K562 (cell line): ENCODE results near the gene GHRL. TPM values are rescaled to one million over a fixed set of nuclear protein-coding genes. Genes with fewer than 3 reads are reported as not detected.

Experiments used
- ATAC-seq: fragments of 200-7000 bp; cut with Tn5 transposase; 3 replicates; pipeline ENCODE4 v1.9.1; 2020; ENCODE audit warnings: moderate library complexity
- BruUV-seq: library from RNA; stranded (reverse); fragments of 400-500 nt; replicated peaks from 2 replicates; lab custom pipeline; 2021; lab: Mats Ljungman, UMichigan
- CTCF ChIA-PET: fragments of 300-600 bp; formaldehyde crosslinking; extraction: SDS; loops from one replicate; lab custom pipeline; 2021; ENCODE audit warnings: low intra/inter-chr PET ratio; lab: Yijun Ruan, JAX
- POLR2A ChIA-PET: fragments of 300-600, 350-650 bp; sonication (Branson Sonifier 250); formaldehyde crosslinking; extraction: SDS; loops from one replicate; lab custom pipeline; 2021; ENCODE audit warnings: antibody characterized with exemption, inconsistent platforms; lab: Yijun Ruan, JAX
- DNase-seq, 4 experiments: peaks; one replicate each; pipeline versions ENCODE4 v3.0.0 to v3.0.0-alpha.2; 2011 to 2018; ENCODE audit warnings: low spot score in 3 of 4, mixed read lengths in 3 of 4; ENCODE audit errors: extremely low read depth in 1 of 4
- FAIRE-seq: peaks from 2 replicates; lab custom pipeline; 2011; peaks lifted over from hg19 to GRCh38; lab: Jason Lieb, UNC
- H2AFZ ChIP-seq: 2 replicates; pipeline ENCODE4 v1.6.0; 2011; ENCODE audit warnings: low read depth, low read length, control low read depth, inconsistent platforms
- H3K27ac ChIP-seq: fragments of 200-600 bp; 3 replicates; pipeline ENCODE4 v1.8.0; 2011; ENCODE audit warnings: low read depth, mild to moderate bottlenecking, control low read depth, inconsistent platforms, low read length, moderate library complexity, mixed read lengths; ENCODE audit errors: extremely low read depth
- H3K27me3 ChIP-seq, 2 experiments: fragments of 300-600 bp in 1 of 2; 2 replicates in 1 of 2; 3 replicates in 1 of 2; pipeline versions ENCODE4 v1.6.0 to v1.8.0; 2011; ENCODE audit warnings: inconsistent platforms in 2 of 2, low read length in 2 of 2, mild to moderate bottlenecking in 1 of 2, mixed read lengths in 1 of 2, moderate library complexity in 1 of 2; ENCODE audit not compliant: control insufficient read depth in 2 of 2, insufficient read depth in 2 of 2
- H3K36me3 ChIP-seq: fragments of 300-600 bp; 3 replicates; pipeline ENCODE4 v1.8.0; 2011; ENCODE audit warnings: mild to moderate bottlenecking, low read length, inconsistent platforms; ENCODE audit not compliant: control insufficient read depth, insufficient read depth
- H3K4me1 ChIP-seq, 2 experiments: fragments of 200-600 bp in 1 of 2; replicated peaks in 1 of 2; 2 replicates in 1 of 2; 3 replicates in 1 of 2; pipeline versions ENCODE4 v1.5.1 to v1.8.0; 2011; ENCODE audit warnings: inconsistent platforms in 2 of 2, low read length in 2 of 2, mild to moderate bottlenecking in 1 of 2, mixed read lengths in 1 of 2, moderate library complexity in 1 of 2; ENCODE audit not compliant: control insufficient read depth in 2 of 2, insufficient read depth in 2 of 2
- H3K4me2 ChIP-seq: 2 replicates; pipeline ENCODE4 v1.6.1; 2011; ENCODE audit warnings: low read length, control low read depth, inconsistent platforms, mixed read lengths; ENCODE audit not compliant: insufficient read depth
- H3K4me3 ChIP-seq: fragments of 200-600 bp; sonication (generic), shearing (Covaris generic); 2 replicates; pipeline ENCODE4 v1.5.1; 2016; ENCODE audit warnings: control low read depth, inconsistent platforms
- H3K79me2 ChIP-seq: fragments of 200-600 bp; 3 replicates; pipeline ENCODE4 v1.8.0; 2011; ENCODE audit warnings: low read length, inconsistent platforms; ENCODE audit not compliant: control insufficient read depth, insufficient read depth
- H3K9ac ChIP-seq, 2 experiments: 2 replicates each; pipeline versions ENCODE4 v1.6.0 to v1.6.1; 2011; ENCODE audit warnings: low read depth in 2 of 2, low read length in 2 of 2, control low read depth in 1 of 2, inconsistent platforms in 1 of 2, mild to moderate bottlenecking in 1 of 2, mixed read lengths in 1 of 2; ENCODE audit not compliant: insufficient read depth in 1 of 2
- H3K9me1 ChIP-seq: one replicate; pipeline ENCODE4 v1.6.0; 2011; ENCODE audit warnings: inconsistent platforms, mild to moderate bottlenecking, low read length, moderate library complexity; ENCODE audit not compliant: control insufficient read depth, insufficient read depth
- H3K9me3 ChIP-seq: replicated peaks from 2 replicates; pipeline ENCODE4 v1.5.1; 2011; ENCODE audit warnings: low read depth, low read length, inconsistent platforms; ENCODE audit not compliant: control insufficient read depth, insufficient read depth
- H4K20me1 ChIP-seq: replicated peaks from 2 replicates; pipeline ENCODE4 v1.6.1; 2011; ENCODE audit warnings: low read length, inconsistent platforms, mixed read lengths; ENCODE audit not compliant: control insufficient read depth, insufficient read depth
- HNRNPL ChIP-seq: fragments of 200-400 bp; formaldehyde crosslinking; IDR thresholded peaks from 2 replicates; pipeline ENCODE4 v1.6.1; 2017; ENCODE audit warnings: low read depth, mild to moderate bottlenecking, low read length
- JUND ChIP-seq, 2 experiments: IDR thresholded peaks; 2 replicates in 1 of 2; 3 replicates in 1 of 2; pipeline ENCODE4 v1.6.1; 2011; ENCODE audit warnings: borderline replicate concordance in 2 of 2, low read depth in 2 of 2, low read length in 2 of 2, improper control_type of control experiment in 1 of 2, missing biosample characterization in 1 of 2, missing genetic modification characterization in 1 of 2, missing genetic modification reagents in 1 of 2
- RBFOX2 ChIP-seq: fragments of 200-400 bp; formaldehyde crosslinking; IDR thresholded peaks from 2 replicates; pipeline ENCODE4 v1.6.1; 2017; ENCODE audit warnings: low read depth, mild to moderate bottlenecking, low read length, moderate library complexity
- SUPT5H ChIP-seq: fragments of 450-650 bp; IDR thresholded peaks from 2 replicates; pipeline ENCODE4 v1.6.1; 2016
- ZNF165 ChIP-seq: fragments of 250-450 bp; sonication (Bioruptor Pico); IDR thresholded peaks from 2 replicates; pipeline ENCODE4 v1.4.0; 2020; ENCODE audit warnings: borderline replicate concordance
- ZNF507 ChIP-seq: conservative IDR thresholded peaks from 2 replicates; pipeline ENCODE4 v1.6.1; 2017; ENCODE audit warnings: missing genetic modification characterization, missing compliant biosample characterization
- WGBS: fragments of 100-300 bp; shearing (Covaris generic); methylation state at CpG from one replicate; pipeline ENCODE4 v1.1.6; 2016; ENCODE audit warnings: low coverage, mixed read lengths; ENCODE audit not compliant: insufficient coverage; ENCODE audit errors: missing lambda C conversion rate; 5-methylcytosine and 5-hydroxymethylcytosine counted together
- in situ Hi-C: fragments of 300-500 bp; cut with MboI; formaldehyde crosslinking; loops from 4 replicates; pipeline ENCODE4 v1.15.0; 2018; ENCODE audit warnings: inconsistent platforms, mixed read lengths
- intact Hi-C: fragments of 100-400 bp; cut with micrococcal nuclease; formaldehyde crosslinking; loops from 2 replicates; pipeline ENCODE4 v1.14.2; 2022
- polyA plus RNA-seq, 8 experiments: library from polyadenylated mRNA; depleted of rRNA in 4 of 8; stranded (reverse) in 5 of 8; unstranded in 3 of 8; fragments of >200 nt; fragmentation: Nextera tagmentation in 2 of 8; fragmentation: Illumina TruSeq in 1 of 8; extraction: Ambion mirVana in 2 of 8; extraction: Trizol in 1 of 8; gene quantifications; 2 replicates each; pipeline versions ENCODE4 v1.2.1 to v1.2.3, GENCODE V29; 2011 to 2014; ENCODE audit warnings: inconsistent platforms in 1 of 8, missing spikeins in 1 of 8
- total RNA-seq, 7 experiments: library from RNA; depleted of rRNA in 6 of 7; stranded (reverse); fragments of >200 nt in 6 of 7; fragmentation: Illumina TruSeq in 2 of 7; extraction: Trizol in 2 of 7; gene quantifications; 2 replicates each; pipeline versions ENCODE4 v1.2.1 to v1.2.3, GENCODE V29; 2011 to 2021; ENCODE audit warnings: low replicate concordance in 1 of 7
- TF ChIP-seq, protein P1 (sequence below): sonication (generic); formaldehyde crosslinking; IDR thresholded peaks from 2 replicates; pipeline ENCODE4 v1.8.1; 2023; ENCODE audit warnings: mild to moderate bottlenecking, missing genetic modification reagents

Gene GHRL
- total and polyA plus RNA-seq, 9 of the 15 experiments (the other 6 are each of a cell fraction or from before 2014, with no cell fraction given), result 0.08 to 0.29 (median 0.15) TPM; not detected in 5

DNA sequence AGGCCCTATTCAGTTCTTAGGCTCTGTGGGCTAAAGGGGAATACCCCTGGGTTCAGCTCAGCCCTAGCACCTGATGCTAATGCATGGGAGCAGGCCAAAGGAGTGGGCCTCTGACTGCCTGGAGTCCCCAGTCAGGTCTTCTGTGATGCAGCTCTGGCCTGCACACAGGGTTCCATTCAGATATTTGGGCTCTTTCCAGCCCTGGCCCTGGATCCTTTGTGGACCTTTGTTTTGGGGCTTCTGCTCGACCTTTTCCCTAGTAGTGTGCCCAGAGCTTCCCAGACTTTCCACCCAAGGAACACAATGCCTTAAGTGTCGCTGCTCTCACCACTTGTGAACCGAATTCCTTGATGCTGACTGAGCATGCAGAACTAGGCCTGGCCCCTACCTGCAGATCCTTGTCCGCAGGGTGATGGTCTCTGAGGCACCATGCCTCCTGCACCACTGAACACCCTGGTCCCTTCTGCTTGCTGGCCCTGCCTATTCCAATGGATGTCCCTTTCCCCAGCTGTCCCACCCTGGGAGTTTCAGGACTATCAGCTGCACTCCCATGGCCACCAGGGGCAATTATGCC is 23.1 kb upstream of the GHRL start:
- DNase-seq (no peak), FAIRE-seq (no peak), ATAC-seq (no peak)
- no peaks in the 10 kb centered on the region for H3K9me3 ChIP-seq
- peaks cover 27% of the 10 kb centered on the region for H4K20me1 ChIP-seq
- no peak overlapping the region for H2AFZ ChIP-seq
- POLR2A ChIA-PET, result interaction anchor here (0.6 to 2.9 kb wide), 7 partner anchors 10 to 523 kb away, joined by 3 to 30 read pairs (median 3); partner anchors contain the start of gene ARPC4
- peaks cover 89% of the 10 kb centered on the region for H3K36me3 ChIP-seq
- WGBS, result 98% methylated on average over 4 of the region's 4 CpGs
- in situ Hi-C loops (loop anchor here (25.0 kb wide), 1 partner anchor 804 kb away; no protein-coding TSS in a partner anchor), intact Hi-C loops (no loop called here)
- H3K27me3 ChIP-seq, result no peaks in the 10 kb centered on the region
- H3K9me1 ChIP-seq, result peaks cover 4% of the 10 kb centered on the region
- no peak overlapping the region for H3K4me2 ChIP-seq
- BruUV-seq, result no TSS peak
- H3K79me2 ChIP-seq, result peaks cover 38% of the 10 kb centered on the region
- no peak overlapping the region for H3K4me3 ChIP-seq
- CTCF ChIA-PET, result no interaction called here
- peaks cover 5% of the 10 kb centered on the region in 2 experiments; a peak in 3 of 5 replicates for H3K4me1 ChIP-seq
- no peak overlapping the region for H3K27ac ChIP-seq
- TF ChIP-seq ZNF165 (CRISPR knock-in tag) (no peak), HNRNPL (no peak), JUND (IDR thresholded peaks at IDR 0.05; ENCODE audit: borderline replicate concordance, low read depth, low read length) (no peak), JUND (tag; IDR thresholded peaks at IDR 0.05; ENCODE audit: borderline replicate concordance, low read depth, low read length) (no peak), RBFOX2 (peak; percentile 6; the same call in 1 of the 2 replicates), ZNF507 (tag) (no peak), SUPT5H (peak; percentile 31; the same call in 1 of the 2 replicates)
- TF ChIP-seq, protein P1, sequence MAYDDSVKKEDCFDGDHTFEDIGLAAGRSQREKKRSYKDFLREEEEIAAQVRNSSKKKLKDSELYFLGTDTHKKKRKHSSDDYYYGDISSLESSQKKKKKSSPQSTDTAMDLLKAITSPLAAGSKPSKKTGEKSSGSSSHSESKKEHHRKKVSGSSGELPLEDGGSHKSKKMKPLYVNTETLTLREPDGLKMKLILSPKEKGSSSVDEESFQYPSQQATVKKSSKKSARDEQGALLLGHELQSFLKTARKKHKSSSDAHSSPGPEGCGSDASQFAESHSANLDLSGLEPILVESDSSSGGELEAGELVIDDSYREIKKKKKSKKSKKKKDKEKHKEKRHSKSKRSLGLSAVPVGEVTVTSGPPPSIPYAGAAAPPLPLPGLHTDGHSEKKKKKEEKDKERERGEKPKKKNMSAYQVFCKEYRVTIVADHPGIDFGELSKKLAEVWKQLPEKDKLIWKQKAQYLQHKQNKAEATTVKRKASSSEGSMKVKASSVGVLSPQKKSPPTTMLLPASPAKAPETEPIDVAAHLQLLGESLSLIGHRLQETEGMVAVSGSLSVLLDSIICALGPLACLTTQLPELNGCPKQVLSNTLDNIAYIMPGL (CRISPR knock-in tag), result 0 out of 2 replicates have a peak, but pooled peaks have one; percentile 15
- no peak overlapping the region for H3K9ac ChIP-seq
